ENCODE data around the gene RAI1.

RAI1 gene

DNA sequence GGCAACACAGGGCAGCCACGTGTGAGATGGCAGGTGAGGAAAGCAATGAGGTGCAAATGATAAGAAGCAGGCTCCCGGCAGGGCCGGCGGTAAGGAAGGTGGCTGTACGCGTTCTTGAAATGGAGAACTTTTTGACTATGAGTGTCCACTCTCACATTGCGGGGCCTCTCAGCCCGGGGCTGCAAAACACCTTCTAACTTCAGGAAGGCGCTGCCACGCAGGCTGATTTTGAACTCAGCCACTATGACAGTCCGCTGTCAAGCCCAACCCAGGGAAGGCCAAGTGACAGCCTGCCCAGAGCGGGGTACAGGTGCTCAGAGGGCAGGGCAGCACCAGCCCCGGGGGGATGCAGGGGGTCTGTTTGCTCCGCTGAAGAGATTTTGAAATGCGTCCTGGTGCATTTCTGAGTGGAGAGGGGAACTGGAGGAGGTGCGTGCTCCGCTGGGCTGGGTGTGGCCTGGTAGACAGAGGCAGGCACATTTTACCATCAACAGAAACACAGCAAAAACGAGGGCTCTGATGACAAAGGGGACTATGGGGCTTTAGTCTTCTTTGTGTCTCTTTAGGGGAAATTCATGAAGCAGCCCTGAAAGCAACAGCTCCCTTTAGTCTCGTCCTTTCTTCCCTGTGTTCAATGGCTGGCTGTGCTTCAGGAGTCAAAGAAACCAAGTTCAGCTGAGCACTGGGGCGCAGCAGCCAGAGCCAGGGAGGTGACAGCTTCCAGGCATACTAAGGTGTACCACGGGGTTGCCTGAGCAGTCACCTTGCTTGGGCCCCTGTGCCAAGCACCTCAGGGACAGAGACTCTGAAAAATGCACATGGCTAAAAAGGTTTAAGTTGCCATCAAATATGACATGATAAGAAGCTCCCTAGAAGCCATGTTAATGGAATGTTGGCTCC lies 170.1 kb downstream of the RAI1 start:
- in situ Hi-C loops (cut with HindIII; ENCODE audit: low sequenced_read_pairs), result loop anchor here (5.0 kb wide), 2 partner anchors 39 to 159 kb away; no protein-coding TSS in a partner anchor

DNA sequence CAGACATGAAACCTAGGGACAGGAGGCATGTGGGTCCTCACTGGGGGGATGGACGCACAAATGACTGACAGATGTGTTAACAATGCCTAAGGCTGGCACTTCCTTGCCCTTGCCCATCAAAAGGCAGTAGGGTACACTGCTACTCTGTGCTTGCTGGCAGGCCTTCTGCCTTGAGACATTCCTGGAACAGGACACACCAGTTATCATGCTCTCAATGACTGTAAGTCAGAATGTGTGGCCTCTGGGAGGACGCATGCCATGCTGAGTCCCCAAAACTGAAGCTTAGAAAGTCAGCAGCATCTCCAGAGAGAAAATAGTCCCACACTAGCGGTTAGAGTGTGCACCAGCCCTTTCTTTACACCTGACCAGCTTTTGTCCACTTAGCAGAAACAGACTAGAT lies 171.7 kb downstream of the RAI1 start:
- in situ Hi-C loops (cut with HindIII; ENCODE audit: low sequenced_read_pairs), result loop anchor here (5.0 kb wide), 2 partner anchors 41 to 161 kb away; no protein-coding TSS in a partner anchor

DNA sequence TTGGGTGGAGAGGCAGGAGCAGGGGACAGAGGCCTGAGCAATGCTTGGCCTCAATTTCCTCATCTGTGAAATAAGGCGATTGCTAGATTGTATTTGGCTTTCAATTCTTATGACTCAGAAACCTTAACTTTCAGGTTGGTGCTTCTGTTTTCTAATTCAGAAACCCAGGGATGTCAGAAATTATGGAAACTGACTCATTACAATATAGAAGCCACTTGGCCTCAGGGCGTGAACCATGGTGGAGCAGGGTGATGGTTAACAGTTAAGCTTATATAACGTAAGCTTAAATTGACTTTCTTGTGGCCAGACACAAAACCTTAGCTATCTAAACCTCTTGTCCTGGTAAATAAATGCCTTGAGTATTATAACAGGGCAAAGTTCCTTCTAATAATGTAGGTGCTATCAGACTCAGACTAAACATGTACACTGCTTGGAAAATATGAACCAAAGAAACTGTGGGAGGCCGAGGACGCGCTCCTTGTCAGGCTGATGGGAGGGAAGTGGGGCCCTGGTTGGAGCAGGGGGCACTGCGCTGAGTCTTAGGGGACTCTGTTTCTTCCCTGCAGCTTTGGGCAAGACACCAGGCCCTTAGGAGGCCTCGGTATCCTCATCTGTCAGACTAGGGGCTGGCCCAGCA lies 172.7 kb downstream of the RAI1 start:
- in situ Hi-C loops (cut with HindIII; ENCODE audit: low sequenced_read_pairs), result loop anchor here (5.0 kb wide), 2 partner anchors 42 to 162 kb away; no protein-coding TSS in a partner anchor

DNA sequence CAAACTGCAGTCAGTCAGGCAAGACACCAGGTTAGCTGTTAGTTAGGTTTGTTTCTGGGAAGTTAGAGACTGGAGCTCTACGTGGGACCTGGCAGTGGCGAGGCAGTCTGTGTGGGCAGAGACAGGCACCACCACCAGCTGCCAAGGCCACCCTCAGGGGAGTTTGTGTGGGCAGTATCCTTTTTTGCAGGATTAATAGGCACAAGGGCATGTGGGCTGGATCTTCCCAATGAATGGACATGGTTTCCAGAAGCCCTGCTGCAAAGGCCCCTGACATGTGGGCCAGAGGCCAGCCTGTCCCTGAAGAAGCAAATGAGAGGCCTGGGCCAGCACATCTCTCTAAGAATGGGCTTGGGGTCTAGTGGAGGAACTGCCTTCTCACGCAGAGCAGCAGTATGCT lies 174.7 kb downstream of the RAI1 start:
- in situ Hi-C loops (cut with HindIII; ENCODE audit: low sequenced_read_pairs), result no loop called here

DNA sequence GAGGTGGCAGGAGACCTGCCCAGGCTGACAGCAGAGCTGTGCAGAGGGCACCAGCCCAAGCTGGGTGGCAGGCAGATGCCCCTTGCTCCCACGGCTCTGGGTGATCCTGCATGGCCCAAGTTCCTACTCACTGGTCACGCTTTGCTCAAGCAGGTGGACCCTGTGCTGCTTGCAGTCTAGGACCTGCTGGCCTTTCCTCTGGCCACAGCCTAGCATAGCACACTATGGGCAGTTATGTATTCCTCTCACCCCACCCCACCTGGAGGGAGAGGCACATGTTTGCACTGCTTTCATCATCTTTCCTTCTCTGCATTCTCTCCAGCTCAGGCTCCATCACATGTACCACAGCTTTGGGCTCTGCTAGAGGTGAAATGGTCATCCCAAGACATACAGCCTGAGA lies 175.1 kb downstream of the RAI1 start:
- in situ Hi-C loops (cut with HindIII; ENCODE audit: low sequenced_read_pairs), result no loop called here

DNA sequence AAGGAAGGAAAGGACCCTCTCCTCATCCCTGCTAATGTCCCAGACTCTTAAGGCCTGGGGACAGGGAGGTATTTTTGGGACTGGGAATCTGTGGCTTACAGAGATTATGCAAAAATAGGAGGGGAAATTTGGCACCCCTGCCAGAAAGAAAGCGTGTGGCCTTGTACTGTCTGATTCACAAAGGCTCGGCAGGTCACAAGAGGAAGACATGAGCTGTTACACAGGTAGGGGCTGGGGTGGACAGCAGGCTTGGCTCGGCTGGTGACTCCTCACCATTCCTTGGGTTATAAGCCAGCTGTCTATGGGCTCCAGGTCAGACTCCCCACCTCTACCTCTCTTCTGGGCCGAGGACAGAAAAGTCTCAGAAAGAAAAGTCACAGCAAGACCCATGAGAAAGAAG lies 176.2 kb downstream of the RAI1 start:
- in situ Hi-C loops (cut with HindIII; ENCODE audit: low sequenced_read_pairs), result no loop called here

DNA sequence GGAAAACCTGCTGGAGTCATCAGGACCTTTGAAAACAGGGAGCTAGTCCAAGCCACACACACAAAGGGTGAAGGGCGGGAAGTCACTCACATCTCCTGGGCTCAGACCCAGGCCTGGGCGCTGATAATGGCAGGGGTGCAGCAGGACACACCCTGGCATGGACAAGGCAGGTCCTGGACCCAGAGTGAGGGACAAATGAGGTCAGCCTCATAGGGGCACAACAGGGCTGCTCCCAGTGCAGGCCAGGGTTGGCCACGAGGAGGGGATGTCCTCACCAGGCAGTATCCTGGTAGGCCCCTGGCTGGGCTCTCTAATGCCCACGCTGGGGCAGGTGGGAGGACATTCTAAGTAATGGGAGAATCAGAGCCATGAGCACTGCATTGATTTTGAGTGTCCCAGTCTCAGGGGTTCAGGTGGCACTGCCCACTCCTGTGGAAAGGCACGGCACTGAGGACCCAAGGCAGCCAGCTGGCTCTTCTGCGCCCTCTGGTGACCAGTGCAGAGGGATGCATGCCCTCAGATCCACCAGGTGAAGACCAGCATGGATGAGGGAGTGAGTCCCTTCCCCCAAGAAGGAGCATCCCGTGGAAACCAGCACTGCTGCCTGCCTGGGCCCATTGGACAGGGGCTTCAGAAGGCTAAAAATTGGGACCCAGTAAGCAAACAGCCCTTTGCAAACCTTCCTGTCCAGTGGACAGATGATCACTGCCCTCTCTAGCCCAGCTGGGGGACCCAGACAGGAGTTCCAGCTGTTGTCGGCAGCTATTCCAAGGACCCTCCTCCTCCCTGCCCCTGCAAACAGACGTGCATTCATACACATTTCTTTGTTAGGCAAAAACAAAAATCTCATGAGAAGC lies 178.9 kb downstream of the RAI1 start:
- in situ Hi-C loops (cut with HindIII; ENCODE audit: low sequenced_read_pairs), result no loop called here

DNA sequence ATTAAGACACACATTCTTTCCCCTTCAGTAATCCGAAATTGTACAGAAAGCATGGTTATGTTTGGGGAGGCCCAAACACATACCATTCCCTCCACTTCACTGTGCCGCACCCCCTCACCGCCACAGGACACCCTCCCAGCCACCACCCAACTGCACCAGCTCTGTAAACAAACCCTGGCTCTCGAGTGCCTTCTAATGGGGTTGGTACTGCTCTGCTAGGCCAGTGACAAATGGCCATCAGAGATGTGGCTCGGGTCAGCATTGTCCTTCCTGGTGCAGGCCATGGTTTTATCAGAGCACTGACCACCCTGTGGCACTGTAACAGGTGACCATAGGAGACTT lies 179.5 kb downstream of the RAI1 start:
- in situ Hi-C loops (cut with HindIII; ENCODE audit: low sequenced_read_pairs), result no loop called here

Measured in endothelial cell of hepatic sinusoid (primary cell).